Suprapubic skin (tissue), 4 donors: ENCODE results near the gene PROX2. TPM values are rescaled to one million over a fixed set of nuclear protein-coding genes. Genes with fewer than 3 reads are reported as not detected.

Experiments used
- DNase-seq, 2 donors: peaks; one replicate each; pipeline ENCODE4 v3.0.0-alpha.2; 2019; ENCODE audit warnings: low spot score in 2 of 2
- H3K27ac ChIP-seq: fragments of 200-600 bp; sonication (generic); one replicate; pipeline ENCODE4 v1.5.1; 2019
- H3K27me3 ChIP-seq: fragments of 200-600 bp; sonication (generic); one replicate; pipeline ENCODE4 v1.5.1; 2019
- H3K36me3 ChIP-seq: fragments of 200-600 bp; sonication (generic); one replicate; pipeline ENCODE4 v1.5.1; 2019
- H3K4me1 ChIP-seq: fragments of 200-600 bp; sonication (generic); one replicate; pipeline ENCODE4 v1.5.1; 2019
- H3K4me3 ChIP-seq: fragments of 200-600 bp; sonication (generic); one replicate; pipeline ENCODE4 v1.5.1; 2019; ENCODE audit warnings: mild to moderate bottlenecking
- H3K9me3 ChIP-seq: fragments of 200-600 bp; sonication (generic); one replicate; pipeline ENCODE4 v1.5.1; 2019
- EP300 ChIP-seq: sonication (generic); formaldehyde crosslinking; IDR thresholded peaks from one replicate; pipeline ENCODE4 v1.6.1; 2017; ENCODE audit warnings: antibody characterized with exemption
- POLR2A ChIP-seq, 2 donors: fragments of 450-650 bp; IDR thresholded peaks; one replicate each; pipeline ENCODE4 v1.6.1; 2017; ENCODE audit warnings: antibody characterized with exemption in 2 of 2, mild to moderate bottlenecking in 2 of 2, moderate library complexity in 2 of 2
- POLR2AphosphoS5 ChIP-seq, 3 donors: sonication (generic); formaldehyde crosslinking; IDR thresholded peaks; one replicate each; pipeline ENCODE4 v1.6.1; 2017; ENCODE audit warnings: antibody characterized with exemption in 3 of 3
- WGBS: methylation state at CpG from one replicate; pipeline ENCODE4 v1.1.5; 2018; 5-methylcytosine and 5-hydroxymethylcytosine counted together
- total RNA-seq, 4 donors: library from RNA; depleted of rRNA; stranded (reverse); fragments of >200 nt; gene quantifications; one replicate each; pipeline ENCODE4 v1.1.0, GENCODE V29; 2016
- TF ChIP-seq, protein P1 (sequence below), 2 donors: fragments of 200-600 bp in 1 of 2; fragments of 450-650 bp in 1 of 2; sonication (generic) in 1 of 2; IDR thresholded peaks; one replicate each; pipeline ENCODE4 v1.5.1; 2016 to 2019; ENCODE audit warnings: antibody characterized with exemption in 2 of 2, mild to moderate bottlenecking in 1 of 2, moderate library complexity in 1 of 2

Gene PROX2
- total RNA-seq, 4 donors from 2014 or later, result 0.10 to 0.97 (median 0.11) TPM; not detected in 1

DNA sequence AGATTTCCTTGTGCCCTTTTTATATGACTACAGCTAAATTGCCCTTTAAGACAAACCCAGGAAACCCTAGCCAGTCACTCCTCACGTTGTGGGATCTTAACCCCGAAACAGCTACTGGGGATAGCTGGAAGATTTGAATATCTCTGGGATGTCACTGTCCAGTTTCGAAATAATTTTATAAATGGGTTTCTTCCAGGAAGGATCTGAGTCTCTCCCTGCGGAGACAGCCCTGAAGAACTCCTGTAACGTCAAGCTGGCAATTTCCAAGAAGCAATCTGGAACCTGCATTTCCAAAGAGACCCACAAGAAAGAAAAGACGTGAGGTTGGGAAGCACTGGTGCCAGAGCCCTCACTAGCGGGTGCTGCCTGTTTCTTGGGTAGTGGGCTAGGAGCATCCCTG is 20.9 kb downstream of the PROX2 start:
- no peaks in the 10 kb centered on the region for H3K9me3 ChIP-seq
- H3K4me1 ChIP-seq, result peaks cover 15% of the 10 kb centered on the region
- no peak overlapping the region for H3K4me3 ChIP-seq
- H3K27me3 ChIP-seq, result no peaks in the 10 kb centered on the region
- TF ChIP-seq, protein P1, sequence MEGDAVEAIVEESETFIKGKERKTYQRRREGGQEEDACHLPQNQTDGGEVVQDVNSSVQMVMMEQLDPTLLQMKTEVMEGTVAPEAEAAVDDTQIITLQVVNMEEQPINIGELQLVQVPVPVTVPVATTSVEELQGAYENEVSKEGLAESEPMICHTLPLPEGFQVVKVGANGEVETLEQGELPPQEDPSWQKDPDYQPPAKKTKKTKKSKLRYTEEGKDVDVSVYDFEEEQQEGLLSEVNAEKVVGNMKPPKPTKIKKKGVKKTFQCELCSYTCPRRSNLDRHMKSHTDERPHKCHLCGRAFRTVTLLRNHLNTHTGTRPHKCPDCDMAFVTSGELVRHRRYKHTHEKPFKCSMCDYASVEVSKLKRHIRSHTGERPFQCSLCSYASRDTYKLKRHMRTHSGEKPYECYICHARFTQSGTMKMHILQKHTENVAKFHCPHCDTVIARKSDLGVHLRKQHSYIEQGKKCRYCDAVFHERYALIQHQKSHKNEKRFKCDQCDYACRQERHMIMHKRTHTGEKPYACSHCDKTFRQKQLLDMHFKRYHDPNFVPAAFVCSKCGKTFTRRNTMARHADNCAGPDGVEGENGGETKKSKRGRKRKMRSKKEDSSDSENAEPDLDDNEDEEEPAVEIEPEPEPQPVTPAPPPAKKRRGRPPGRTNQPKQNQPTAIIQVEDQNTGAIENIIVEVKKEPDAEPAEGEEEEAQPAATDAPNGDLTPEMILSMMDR (IDR thresholded peaks at IDR 0.05), result no peak
- no peak for TF ChIP-seq POLR2AphosphoS5 (IDR thresholded peaks at IDR 0.05)
- TF ChIP-seq POLR2A (IDR thresholded peaks at IDR 0.05), result no peak
- TF ChIP-seq EP300, result no peak
- no peaks in the 10 kb centered on the region for H3K36me3 ChIP-seq
- 69% methylated on average over 7 of the region's 7 CpGs for WGBS
- H3K27ac ChIP-seq, result no peak overlapping the region
- no peak for DNase-seq

DNA sequence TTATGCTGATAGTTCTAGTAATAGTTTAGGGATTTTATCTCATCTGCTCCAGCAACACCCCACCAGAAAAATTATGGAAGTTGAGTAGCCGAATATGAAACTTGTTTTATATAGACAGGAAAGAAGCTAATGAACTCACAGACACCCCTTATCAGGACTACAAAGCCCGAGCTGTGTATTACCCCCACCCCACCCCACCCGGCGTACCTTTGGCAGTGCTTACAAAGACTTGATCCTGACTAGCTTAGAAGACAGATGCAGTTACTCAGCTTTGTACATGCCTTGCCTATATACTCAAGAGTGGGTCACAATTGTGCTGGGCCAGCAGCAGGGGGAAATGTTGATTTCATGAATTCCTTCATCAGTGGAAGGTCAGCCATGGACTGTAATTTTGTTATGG is 22.4 kb downstream of the PROX2 start:
- no peak for DNase-seq

DNA sequence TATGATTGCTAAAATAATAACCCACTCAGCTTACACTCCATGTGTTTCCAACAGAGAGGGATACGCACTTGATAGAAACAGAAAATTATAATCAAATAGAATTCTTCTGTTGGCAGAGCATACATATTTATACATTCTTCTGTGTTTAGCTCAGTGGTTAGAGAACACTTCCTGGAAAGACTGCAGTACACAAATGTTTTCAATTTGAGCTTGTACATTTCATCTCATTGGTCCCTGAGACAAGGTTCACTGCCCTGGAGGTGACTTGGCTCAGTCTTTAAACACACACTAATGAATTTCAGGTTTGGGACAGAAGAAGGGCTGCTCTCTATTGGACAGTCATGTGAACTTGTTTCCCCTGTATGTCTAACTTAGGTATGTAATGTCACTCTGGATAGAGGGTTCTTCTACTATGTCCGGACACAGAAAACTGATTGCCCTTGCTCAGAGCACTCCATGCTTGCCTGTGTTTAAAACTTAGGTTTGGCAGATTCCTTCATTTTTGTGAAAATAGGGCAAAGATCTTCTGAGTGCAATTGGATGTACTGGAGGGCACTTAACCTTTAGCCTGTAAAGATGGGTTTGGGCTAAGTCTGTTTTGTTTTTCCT is 22.9 kb downstream of the PROX2 start:
- H3K27me3 ChIP-seq, result no peaks in the 10 kb centered on the region
- no peak for DNase-seq
- H3K27ac ChIP-seq, result peak overlapping the region; percentile 28
- WGBS, result 42% methylated on average over 2 of the region's 2 CpGs
- H3K36me3 ChIP-seq, result no peaks in the 10 kb centered on the region
- no peak for TF ChIP-seq EP300
- TF ChIP-seq POLR2A (IDR thresholded peaks at IDR 0.05), result no peak
- TF ChIP-seq, protein P1 (IDR thresholded peaks at IDR 0.05), result no peak
- no peak for TF ChIP-seq POLR2AphosphoS5 (IDR thresholded peaks at IDR 0.05)
- no peaks in the 10 kb centered on the region for H3K9me3 ChIP-seq
- peaks cover 15% of the 10 kb centered on the region for H3K4me1 ChIP-seq
- H3K4me3 ChIP-seq, result no peak overlapping the region

More for the DNA sequence above, 22.4 kb downstream of the PROX2 start:
- H3K27me3 ChIP-seq, result no peaks in the 10 kb centered on the region
- H3K27ac ChIP-seq, result no peak overlapping the region
- TF ChIP-seq EP300, result no peak
- TF ChIP-seq POLR2A (IDR thresholded peaks at IDR 0.05), result no peak
- no peak for TF ChIP-seq POLR2AphosphoS5 (IDR thresholded peaks at IDR 0.05)
- TF ChIP-seq, protein P1 (IDR thresholded peaks at IDR 0.05), result no peak
- H3K9me3 ChIP-seq, result no peaks in the 10 kb centered on the region
- no peak overlapping the region for H3K4me3 ChIP-seq
- peaks cover 15% of the 10 kb centered on the region for H3K4me1 ChIP-seq
- no peaks in the 10 kb centered on the region for H3K36me3 ChIP-seq
- WGBS, result 49% methylated on average over 4 of the region's 4 CpGs

DNA sequence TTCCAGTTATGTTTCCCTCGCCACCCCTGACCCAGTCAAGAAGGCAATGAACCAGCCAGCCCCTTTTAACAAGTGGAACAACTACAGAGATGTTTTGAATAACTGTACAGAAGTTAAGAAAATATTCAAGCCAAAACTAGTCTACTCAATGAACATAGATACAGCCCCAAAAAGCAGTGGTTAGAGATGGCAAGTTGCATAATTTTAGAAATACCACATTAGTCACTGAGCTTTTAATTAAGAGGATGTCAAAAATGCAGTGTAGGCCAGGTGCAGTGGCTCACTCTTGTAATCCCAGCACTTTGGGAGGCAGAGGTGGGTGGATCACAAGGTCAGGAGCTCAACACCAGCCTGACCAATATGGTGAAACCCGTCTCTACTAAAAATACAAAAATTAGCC is 27.2 kb downstream of the PROX2 start:
- no peak for TF ChIP-seq EP300
- TF ChIP-seq, protein P1 (IDR thresholded peaks at IDR 0.05), result no peak
- no peak for TF ChIP-seq POLR2A (IDR thresholded peaks at IDR 0.05)
- TF ChIP-seq POLR2AphosphoS5 (IDR thresholded peaks at IDR 0.05), result no peak
- Histone ChIP-seq H3K4me1 (peaks cover 27% of the 10 kb centered on the region), H3K4me3 (no peak overlapping the region), H3K27ac (no peak overlapping the region), H3K27me3 (no peaks in the 10 kb centered on the region), H3K36me3 (no peaks in the 10 kb centered on the region), H3K9me3 (no peaks in the 10 kb centered on the region)
- no peak for DNase-seq
- 93% methylated on average over 2 of the region's 2 CpGs for WGBS

DNA sequence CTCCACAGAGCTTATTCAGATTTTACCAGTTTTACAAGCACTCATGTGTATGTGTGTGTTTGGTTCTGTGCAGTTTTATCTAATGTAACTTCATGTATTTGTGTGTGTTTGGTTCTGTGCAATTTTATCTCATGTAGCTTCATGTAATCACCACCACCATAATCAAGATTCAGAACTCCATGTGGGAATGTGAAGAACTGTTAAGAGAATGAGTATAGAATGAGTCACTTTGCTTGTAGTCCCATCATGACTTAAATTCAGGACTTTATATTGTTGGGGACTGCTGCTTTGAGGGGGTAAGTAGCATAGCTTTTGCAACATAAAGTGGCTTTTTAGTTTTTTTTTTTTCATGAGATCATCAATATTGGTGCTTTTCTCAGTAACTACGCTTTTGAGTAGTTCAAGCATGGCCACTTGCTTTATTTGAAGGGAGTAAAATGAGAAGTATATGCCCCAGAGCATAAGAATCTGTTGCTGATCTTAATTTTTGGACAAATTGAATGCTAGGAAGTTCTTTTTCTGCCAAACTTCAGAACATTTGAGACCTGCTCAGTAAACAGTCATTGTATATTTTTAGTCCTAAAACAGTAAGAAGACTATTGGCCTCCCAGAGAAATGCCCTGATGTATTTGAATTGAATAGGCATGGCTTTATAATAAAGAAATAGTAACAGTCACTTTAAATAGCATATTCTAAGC is 28.8 kb downstream of the PROX2 start:
- Histone ChIP-seq H3K4me3 (no peak overlapping the region), H3K9me3 (no peaks in the 10 kb centered on the region), H3K27me3 (no peaks in the 10 kb centered on the region), H3K4me1 (peaks cover 20% of the 10 kb centered on the region), H3K27ac (no peak overlapping the region), H3K36me3 (no peaks in the 10 kb centered on the region)
- TF ChIP-seq POLR2A (IDR thresholded peaks at IDR 0.05) (no peak), POLR2AphosphoS5 (IDR thresholded peaks at IDR 0.05) (no peak), EP300 (no peak)
- TF ChIP-seq, protein P1 (IDR thresholded peaks at IDR 0.05), result no peak
- WGBS, result 98% methylated on average over 1 of the region's 1 CpG
- DNase-seq, result no peak
